K562 (cell line): ENCODE measurements around the gene VEGFB.

Experiments
- CC2D1A ChIP-seq: fragments of 450-650 bp; IDR thresholded peaks from 2 replicates; pipeline ENCODE4 v1.6.1; 2017; ENCODE audit warnings: mild to moderate bottlenecking
- CSDE1 ChIP-seq, 2 experiments: fragments of 450-650 bp; IDR thresholded peaks; 2 replicates each; pipeline ENCODE4 v1.6.1; 2016; ENCODE audit warnings: mild to moderate bottlenecking in 1 of 2
- EP300 ChIP-seq: IDR thresholded peaks from 2 replicates; pipeline ENCODE4 v1.6.1; 2012; ENCODE audit warnings: low read length, improper control_type of control experiment
- FOXA3 ChIP-seq, 2 experiments: fragments of 450-650 bp in 1 of 2; sonication (generic) in 1 of 2; formaldehyde crosslinking; IDR thresholded peaks in 1 of 2; conservative IDR thresholded peaks in 1 of 2; 2 replicates each; pipeline versions ENCODE4 v1.4.0 to v1.8.0; 2020 to 2022; ENCODE audit warnings: mild to moderate bottlenecking in 2 of 2, missing genetic modification reagents in 1 of 2
- KLF16 ChIP-seq: IDR thresholded peaks from 2 replicates; pipeline ENCODE4 v1.6.1; 2016; ENCODE audit warnings: antibody characterized with exemption
- NBN ChIP-seq: fragments of 450-650 bp; IDR thresholded peaks from 2 replicates; pipeline ENCODE4 v1.6.1; 2016; ENCODE audit warnings: low read depth, mild to moderate bottlenecking
- NRF1 ChIP-seq, 2 experiments: fragments of 450-650 bp; IDR thresholded peaks in 1 of 2; conservative IDR thresholded peaks in 1 of 2; 2 replicates each; pipeline ENCODE4 v1.6.1; 2014; ENCODE audit warnings: mild to moderate bottlenecking in 2 of 2
- SMAD3 ChIP-seq: fragments of 450-650 bp; formaldehyde crosslinking; conservative IDR thresholded peaks from 2 replicates; pipeline ENCODE4 v1.4.0; 2020; ENCODE audit warnings: mild to moderate bottlenecking
- ZFX ChIP-seq: sonication (generic); formaldehyde crosslinking; IDR thresholded peaks from 2 replicates; pipeline ENCODE4 v1.8.0; 2022; ENCODE audit warnings: mild to moderate bottlenecking, missing genetic modification reagents, moderate library complexity
- ZNF253 ChIP-seq: fragments of 250-450 bp; sonication (Bioruptor Pico); conservative IDR thresholded peaks from 2 replicates; pipeline ENCODE4 v1.6.1; 2021; ENCODE audit warnings: mild to moderate bottlenecking
- TF ChIP-seq, protein P1 (sequence below), 3 experiments: IDR thresholded peaks in 2 of 3; conservative IDR thresholded peaks in 1 of 3; 2 replicates each; pipeline ENCODE4 v1.5.1; 2011 to 2012; ENCODE audit warnings: low read length in 3 of 3, mild to moderate bottlenecking in 3 of 3, control low read depth in 2 of 3, improper control_type of control experiment in 1 of 3, inconsistent platforms in 1 of 3, low read depth in 1 of 3, mixed read lengths in 1 of 3, moderate library complexity in 1 of 3; ENCODE audit not compliant: insufficient read depth in 2 of 3

- no peak for TF ChIP-seq NRF1 (conservative IDR thresholded peaks at IDR 0.05 in 1 of 2, IDR thresholded peaks at IDR 0.05 in 1 of 2)
- TF ChIP-seq CSDE1 (IDR thresholded peaks at IDR 0.05) = no peak
- no peak for TF ChIP-seq NBN
- TF ChIP-seq SMAD3 (CRISPR knock-in tag) = no peak
- no peak for TF ChIP-seq CC2D1A
- TF ChIP-seq, protein P1, sequence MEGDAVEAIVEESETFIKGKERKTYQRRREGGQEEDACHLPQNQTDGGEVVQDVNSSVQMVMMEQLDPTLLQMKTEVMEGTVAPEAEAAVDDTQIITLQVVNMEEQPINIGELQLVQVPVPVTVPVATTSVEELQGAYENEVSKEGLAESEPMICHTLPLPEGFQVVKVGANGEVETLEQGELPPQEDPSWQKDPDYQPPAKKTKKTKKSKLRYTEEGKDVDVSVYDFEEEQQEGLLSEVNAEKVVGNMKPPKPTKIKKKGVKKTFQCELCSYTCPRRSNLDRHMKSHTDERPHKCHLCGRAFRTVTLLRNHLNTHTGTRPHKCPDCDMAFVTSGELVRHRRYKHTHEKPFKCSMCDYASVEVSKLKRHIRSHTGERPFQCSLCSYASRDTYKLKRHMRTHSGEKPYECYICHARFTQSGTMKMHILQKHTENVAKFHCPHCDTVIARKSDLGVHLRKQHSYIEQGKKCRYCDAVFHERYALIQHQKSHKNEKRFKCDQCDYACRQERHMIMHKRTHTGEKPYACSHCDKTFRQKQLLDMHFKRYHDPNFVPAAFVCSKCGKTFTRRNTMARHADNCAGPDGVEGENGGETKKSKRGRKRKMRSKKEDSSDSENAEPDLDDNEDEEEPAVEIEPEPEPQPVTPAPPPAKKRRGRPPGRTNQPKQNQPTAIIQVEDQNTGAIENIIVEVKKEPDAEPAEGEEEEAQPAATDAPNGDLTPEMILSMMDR (IDR thresholded peaks at IDR 0.05 in 2 of 3, conservative IDR thresholded peaks at IDR 0.05 in 1 of 3; ENCODE audit: insufficient read depth in 2 of 3, low read depth in 1 of 3, low read length in 3 of 3) = no peak
- no peak for TF ChIP-seq ZNF253 (CRISPR knock-in tag)
- TF ChIP-seq KLF16 = no peak
- TF ChIP-seq FOXA3 (CRISPR knock-in tag; conservative IDR thresholded peaks at IDR 0.05 in 1 of 2, IDR thresholded peaks at IDR 0.05 in 1 of 2) = no peak
- TF ChIP-seq ZFX = no peak
- no peak for TF ChIP-seq EP300
Measured at GRCh38 chr11:64275841-64276240, 41.5 kb downstream of the VEGFB start.
